Ovary (tissue), 9 donors: ENCODE measurements around the gene COL23A1. TPM values are rescaled to one million over a fixed set of nuclear protein-coding genes. Genes with fewer than 3 reads are reported as not detected.

Experiments used
- DNase-seq, 5 donors: peaks; one replicate each; pipeline ENCODE4 v3.0.0-alpha.2; 2019 to 2020
- H3K27ac ChIP-seq, 2 donors: fragments of 200-600 bp; one replicate each; pipeline versions ENCODE4 v1.5.1 to v1.8.0; 2019 to 2022
- H3K27me3 ChIP-seq: fragments of 200-600 bp; one replicate; pipeline ENCODE4 v1.8.0; 2022
- H3K36me3 ChIP-seq: fragments of 200-600 bp; sonication (generic); one replicate; pipeline ENCODE4 v1.5.1; 2019
- H3K4me1 ChIP-seq: one replicate; pipeline ENCODE4 v1.8.1; 2013; ENCODE audit warnings: mild to moderate bottlenecking, moderate library complexity; ENCODE audit not compliant: insufficient read depth
- H3K4me3 ChIP-seq: fragments of 200-600 bp; sonication (generic); one replicate; pipeline ENCODE4 v1.5.1; 2017
- H3K9me3 ChIP-seq, 2 donors: fragments of 200-600 bp in 1 of 2; sonication (generic) in 1 of 2; one replicate each; pipeline versions ENCODE4 v1.5.1 to v1.8.1; 2013 to 2019; ENCODE audit warnings: mild to moderate bottlenecking in 1 of 2, moderate library complexity in 1 of 2
- EP300 ChIP-seq: sonication (generic); formaldehyde crosslinking; IDR thresholded peaks from one replicate; pipeline ENCODE4 v1.6.1; 2017; ENCODE audit warnings: antibody characterized with exemption
- POLR2A ChIP-seq: fragments of 450-650 bp; IDR thresholded peaks from one replicate; pipeline ENCODE4 v1.6.1; 2017; ENCODE audit warnings: antibody characterized with exemption, mild to moderate bottlenecking, moderate library complexity
- WGBS, 3 donors: extraction: QIAGEN DNeasy Blood & Tissue Kit in 1 of 3; methylation state at CpG; one replicate each; pipeline versions ENCODE4 v1.1.5 to v1.1.7; 2013 to 2017; 5-methylcytosine and 5-hydroxymethylcytosine counted together
- intact Hi-C, 4 donors: fragments of 100-400 bp; cut with DNase I; formaldehyde crosslinking; loops; one replicate each; pipeline versions ENCODE4 v1.11.0 to v1.15.1; 2022 to 2023
- polyA plus RNA-seq, 2 donors: library from polyadenylated mRNA; stranded (reverse); fragments of 200-250 nt in 1 of 2; fragments of 350-450 nt in 1 of 2; fragmentation: Illumina TruSeq in 1 of 2; extraction: RNeasy Lipid Tissue Mini Kit (QIAGEN cat#74804) in 1 of 2; gene quantifications; one replicate each; pipeline ENCODE4 v1.2.3, GENCODE V29; 2013 to 2014
- total RNA-seq, 7 donors: library from RNA; depleted of rRNA in 2 of 7; stranded (reverse); fragments of >200 nt in 2 of 7; fragmentation: NEBNext Ultra II Directional in 3 of 7; extraction: Animal tissue kit (Norgen Biotek cat#: 25700) in 3 of 7; gene quantifications; one replicate each; pipeline versions ENCODE4 v1.1.0 to v1.2.4, GENCODE V29; 2016 to 2023
- TF ChIP-seq, protein P1 (sequence below), 3 donors: fragments of 450-650 bp in 2 of 3; fragments of 200-600 bp in 1 of 3; IDR thresholded peaks; one replicate each; pipeline versions ENCODE4 v1.5.1 to v1.8.0; 2016 to 2022; ENCODE audit warnings: antibody characterized with exemption in 3 of 3, mild to moderate bottlenecking in 1 of 3
- donor health status: DM: no; HTN: no; CAD: no; lungs with moderate emphysema.
- donor health status: DM: no; HTN: no; CAD: no.
- donor health status: Bipolar disorder and iron deficiency.
- donor health status: DM: yes; HTN: yes; CAD: no.
- donor health status: DM: no; HTN: no; CAD: no.
- donor health status: DM: yes; HTN: yes; CAD: no.

The COL23A1 gene
- total and polyA plus RNA-seq, 9 donors, result 0.13 to 0.92 (median 0.39) TPM; not detected in 1

DNA sequence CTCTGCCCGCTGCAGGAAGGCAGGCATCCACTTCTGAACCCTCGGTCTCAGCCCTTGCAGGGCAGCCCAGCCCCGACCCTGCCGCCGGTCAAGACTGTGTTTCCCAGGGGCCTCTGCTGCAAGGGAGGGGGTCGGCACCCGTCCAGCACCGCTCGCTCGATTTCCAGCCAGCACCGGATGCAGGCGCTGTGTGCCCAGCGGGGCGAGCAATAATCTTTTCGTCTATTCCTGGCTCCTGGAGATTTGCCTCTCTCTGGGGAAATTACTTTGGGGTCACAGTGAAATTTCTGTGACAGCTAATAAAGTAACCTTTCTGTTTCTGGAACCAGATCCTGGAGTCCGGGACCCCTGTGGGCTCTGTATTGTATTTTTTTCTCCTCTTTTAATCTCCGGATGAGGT lies 155.3 kb downstream of the COL23A1 start:
- Histone ChIP-seq H3K9me3 (no peaks in the 10 kb centered on the region), H3K4me1 (no peaks in the 10 kb centered on the region), H3K27ac (no peak overlapping the region), H3K36me3 (no peaks in the 10 kb centered on the region), H3K27me3 (no peaks in the 10 kb centered on the region), H3K4me3 (no peak overlapping the region)
- intact Hi-C loops, result no loop called here
- 45 to 66% (median 60%) methylated on average over 17 of the region's 17 CpGs for WGBS, 3 donors
- DNase-seq, result peak in 1 of 5 donors; percentile 46
- TF ChIP-seq EP300, result no peak
- TF ChIP-seq, protein P1, sequence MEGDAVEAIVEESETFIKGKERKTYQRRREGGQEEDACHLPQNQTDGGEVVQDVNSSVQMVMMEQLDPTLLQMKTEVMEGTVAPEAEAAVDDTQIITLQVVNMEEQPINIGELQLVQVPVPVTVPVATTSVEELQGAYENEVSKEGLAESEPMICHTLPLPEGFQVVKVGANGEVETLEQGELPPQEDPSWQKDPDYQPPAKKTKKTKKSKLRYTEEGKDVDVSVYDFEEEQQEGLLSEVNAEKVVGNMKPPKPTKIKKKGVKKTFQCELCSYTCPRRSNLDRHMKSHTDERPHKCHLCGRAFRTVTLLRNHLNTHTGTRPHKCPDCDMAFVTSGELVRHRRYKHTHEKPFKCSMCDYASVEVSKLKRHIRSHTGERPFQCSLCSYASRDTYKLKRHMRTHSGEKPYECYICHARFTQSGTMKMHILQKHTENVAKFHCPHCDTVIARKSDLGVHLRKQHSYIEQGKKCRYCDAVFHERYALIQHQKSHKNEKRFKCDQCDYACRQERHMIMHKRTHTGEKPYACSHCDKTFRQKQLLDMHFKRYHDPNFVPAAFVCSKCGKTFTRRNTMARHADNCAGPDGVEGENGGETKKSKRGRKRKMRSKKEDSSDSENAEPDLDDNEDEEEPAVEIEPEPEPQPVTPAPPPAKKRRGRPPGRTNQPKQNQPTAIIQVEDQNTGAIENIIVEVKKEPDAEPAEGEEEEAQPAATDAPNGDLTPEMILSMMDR (IDR thresholded peaks at IDR 0.05), result no peak
- TF ChIP-seq POLR2A, result no peak

DNA sequence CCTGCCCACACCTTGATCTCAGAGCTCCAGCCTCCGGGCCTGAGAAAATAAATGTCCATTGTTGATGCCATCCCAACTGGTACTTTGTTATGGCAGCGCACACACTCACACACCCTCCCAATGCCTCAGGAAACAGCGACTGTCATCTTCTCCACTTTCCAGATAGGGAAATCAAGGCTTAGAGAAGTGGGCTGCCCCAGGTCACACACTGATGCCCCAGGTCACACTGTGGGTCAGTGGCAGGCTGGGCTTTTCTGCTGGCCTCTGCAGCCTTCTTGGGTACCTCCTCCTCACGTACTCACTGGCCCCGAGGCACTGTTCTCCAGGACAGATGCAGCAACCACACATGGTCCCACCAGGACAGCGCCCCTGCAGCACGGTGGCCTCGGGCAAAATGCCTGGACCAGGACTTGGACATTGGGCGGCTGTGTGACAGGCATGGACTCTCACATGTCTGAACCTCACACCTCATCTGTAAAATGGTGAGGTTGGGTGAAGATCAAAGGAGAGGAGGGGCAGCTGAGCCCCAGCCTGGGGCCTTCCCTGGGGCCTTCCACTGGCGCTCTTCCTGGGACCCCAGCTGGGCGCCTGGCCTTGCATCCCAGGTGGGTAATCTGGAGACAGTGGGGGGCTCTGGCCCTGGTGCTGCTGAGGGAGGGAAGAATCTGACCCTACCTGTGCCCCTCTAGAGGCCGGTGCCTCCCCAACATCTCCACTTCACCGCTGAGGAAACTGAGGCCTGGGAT lies 156.0 kb downstream of the COL23A1 start:
- Histone ChIP-seq H3K4me1 (no peaks in the 10 kb centered on the region), H3K9me3 (no peaks in the 10 kb centered on the region), H3K4me3 (no peak overlapping the region), H3K27me3 (no peaks in the 10 kb centered on the region), H3K27ac (no peak overlapping the region), H3K36me3 (no peaks in the 10 kb centered on the region)
- no peak for TF ChIP-seq EP300
- TF ChIP-seq POLR2A, result no peak
- TF ChIP-seq, protein P1 (IDR thresholded peaks at IDR 0.05), result no peak
- 91 to 94% (median 93%) methylated on average over 13 of the region's 13 CpGs for WGBS, 3 donors
- intact Hi-C loops, result no loop called here
- no peak for DNase-seq

DNA sequence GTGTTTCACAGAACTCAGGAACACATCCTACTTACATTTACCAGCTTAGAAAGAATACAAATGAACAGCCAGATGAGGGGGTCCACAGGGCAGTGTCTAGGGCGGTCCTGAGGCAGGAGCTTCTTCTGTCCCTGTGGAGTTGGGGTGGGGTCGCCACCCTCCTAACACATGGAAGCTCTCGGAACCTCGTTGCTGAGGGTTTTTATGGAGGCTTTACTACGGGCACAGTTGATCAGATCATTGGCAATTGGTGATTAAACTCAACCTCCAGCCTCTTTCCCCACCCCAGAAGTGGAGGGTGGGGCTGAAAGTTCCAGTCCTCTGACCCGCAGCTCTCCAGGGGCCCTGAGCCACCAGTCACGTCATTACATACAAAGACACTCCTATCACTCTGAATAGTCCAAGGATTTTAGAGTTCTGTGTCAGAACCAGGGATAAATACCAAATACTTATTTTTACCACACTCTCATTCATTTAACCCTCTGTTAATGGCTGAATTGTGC lies 156.9 kb downstream of the COL23A1 start:
- Histone ChIP-seq H3K4me3 (no peak overlapping the region), H3K9me3 (no peaks in the 10 kb centered on the region), H3K27me3 (no peaks in the 10 kb centered on the region), H3K4me1 (no peaks in the 10 kb centered on the region), H3K36me3 (no peaks in the 10 kb centered on the region), H3K27ac (no peak overlapping the region)
- peak in 1 of 5 donors; percentile 2 for DNase-seq
- WGBS, 3 donors, result 85 to 88% (median 85%) methylated on average over 7 of the region's 7 CpGs
- intact Hi-C loops, result no loop called here
- TF ChIP-seq, protein P1 (IDR thresholded peaks at IDR 0.05), result no peak
- TF ChIP-seq POLR2A (no peak), EP300 (no peak)

DNA sequence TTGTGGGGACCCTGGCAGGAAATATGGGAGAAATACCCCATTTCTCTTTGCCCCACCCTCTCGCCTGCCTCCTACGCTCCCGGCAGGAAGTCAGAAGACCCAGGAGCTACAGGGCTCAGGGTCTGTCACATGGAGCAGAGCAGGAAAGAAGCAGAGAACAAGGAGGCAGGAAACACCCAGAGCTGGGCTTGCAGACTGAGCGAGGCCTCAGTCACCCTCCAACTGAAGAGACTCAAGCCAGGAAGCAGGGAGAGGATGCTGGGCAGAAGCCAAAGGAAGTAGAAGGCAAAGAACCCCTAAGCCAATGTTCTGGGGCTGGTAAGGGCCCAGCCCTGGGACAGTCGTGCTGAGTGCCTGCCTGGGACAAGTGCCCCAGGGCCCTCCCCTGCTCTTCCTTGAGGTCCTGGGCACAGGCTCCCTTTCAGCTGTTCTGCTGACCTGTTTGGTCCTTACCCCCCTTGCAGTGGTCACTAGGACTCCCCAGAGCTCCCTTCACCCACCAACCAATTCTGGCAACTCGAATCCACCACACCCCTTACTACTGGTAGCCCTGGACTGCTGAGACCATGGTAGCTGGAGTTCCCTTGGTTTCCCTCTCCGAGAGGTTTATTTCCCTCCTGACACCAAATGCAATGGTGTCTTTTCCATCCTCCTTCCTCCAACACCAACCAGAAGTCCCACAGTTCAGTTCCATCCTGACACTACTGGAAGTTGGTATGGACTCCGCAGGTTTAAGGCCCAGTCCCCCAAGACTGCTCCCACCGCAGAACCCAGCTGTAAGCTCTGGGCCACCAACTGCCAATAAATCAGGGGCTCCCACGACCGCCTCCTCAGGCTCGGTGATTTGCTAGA lies 157.5 kb downstream of the COL23A1 start:
- 77 to 88% (median 84%) methylated on average over 12 of the region's 12 CpGs for WGBS, 3 donors
- TF ChIP-seq POLR2A (no peak), EP300 (no peak)
- TF ChIP-seq, protein P1 (IDR thresholded peaks at IDR 0.05), result no peak
- Histone ChIP-seq H3K4me3 (no peak overlapping the region), H3K27ac (no peak overlapping the region), H3K4me1 (no peaks in the 10 kb centered on the region), H3K36me3 (no peaks in the 10 kb centered on the region), H3K9me3 (no peaks in the 10 kb centered on the region), H3K27me3 (no peaks in the 10 kb centered on the region)
- intact Hi-C loops, result no loop called here
- DNase-seq, result peak in 2 of 5 donors; percentile 1 to 5
